ENCODE data around the gene CPNE2. TPM values are rescaled to one million over a fixed set of nuclear protein-coding genes. Genes with fewer than 3 reads are reported as not detected.

CPNE2 gene
- total and polyA plus RNA-seq, 8 donors, result 8.7 to 55.4 (median 26.1) TPM

DNA sequence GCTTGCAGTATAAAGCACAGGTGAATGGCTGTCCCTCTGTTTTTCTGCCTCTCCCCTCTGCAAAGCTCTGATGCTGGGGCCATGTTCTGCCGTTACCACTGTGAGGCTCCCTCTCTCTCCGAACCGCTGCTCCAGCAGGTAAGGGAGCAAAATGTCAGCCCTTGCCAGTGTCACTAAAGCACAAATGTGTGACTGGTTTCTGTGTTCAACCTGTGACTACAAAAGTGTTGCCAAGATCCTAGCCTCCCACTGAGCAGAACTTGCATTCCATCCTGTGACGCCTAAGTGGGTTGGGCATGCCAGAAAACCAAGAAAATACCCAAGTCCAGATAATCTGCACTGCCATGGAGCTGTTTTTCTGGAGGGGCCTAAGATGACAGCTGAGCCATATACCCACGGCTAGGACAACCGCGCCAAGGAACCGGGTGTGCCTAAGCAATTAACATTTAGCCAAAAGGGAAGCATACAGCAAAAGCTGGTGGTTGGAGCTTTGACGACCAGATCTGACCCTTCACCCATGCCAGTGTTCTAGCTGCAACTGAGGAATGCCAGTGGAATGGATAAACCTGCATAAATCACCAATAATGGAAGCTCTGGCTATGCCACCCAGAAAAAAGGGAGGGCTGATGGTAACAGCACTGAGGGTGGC, 58.4 kb downstream of the CPNE2 start:
- Histone ChIP-seq H3K4me3 (no peak overlapping the region), H3K36me3 (peaks cover 23 to 57% (median 54%) of the 10 kb centered on the region in 4 donors), H3K27ac (no peak overlapping the region), H3K4me1 (peaks cover 5 to 24% (median 12%) of the 10 kb centered on the region in 4 donors), H3K9me3 (no peaks in the 10 kb centered on the region), H3K27me3 (no peaks in the 10 kb centered on the region)
- DNase-seq, result peak in 1 of 2 donors; percentile 18
- intact Hi-C loops (cut with DNase I; ENCODE audit: low total_unique reads), result no loop called here
- no peak for TF ChIP-seq POLR2AphosphoS5 (IDR thresholded peaks at IDR 0.05)
- TF ChIP-seq EP300 (IDR thresholded peaks at IDR 0.05), result no peak
- no peak for TF ChIP-seq POLR2A (IDR thresholded peaks at IDR 0.05)
- TF ChIP-seq CTCF (IDR thresholded peaks at IDR 0.05), result no peak
- WGBS, 5 donors, result 71 to 85% (median 79%) methylated on average over 9 of the region's 9 CpGs

DNA sequence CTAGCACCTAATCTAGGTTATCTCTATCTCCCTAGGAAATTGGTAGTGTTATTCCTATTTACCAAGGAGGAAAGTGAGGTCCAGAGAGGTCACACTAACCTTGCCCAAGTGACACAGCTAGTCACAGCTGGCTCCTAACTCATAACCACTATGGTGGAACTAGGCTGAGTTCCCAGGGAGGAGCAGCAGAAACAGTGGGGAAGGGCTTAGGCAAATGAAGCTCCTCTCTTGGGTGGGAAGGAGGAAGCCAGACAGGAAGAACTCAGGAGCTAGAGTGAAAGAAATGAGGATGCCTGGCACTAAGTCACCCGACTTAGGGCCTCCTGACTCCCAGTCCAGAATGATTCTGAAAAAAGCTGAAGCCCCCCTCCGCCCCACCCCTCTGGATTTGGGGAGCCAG, 59.0 kb downstream of the CPNE2 start:
- 73 to 94% (median 85%) methylated on average over 2 of the region's 2 CpGs for WGBS, 5 donors

GRCh38 chr16:57152096-57153093, 60.0 kb downstream of the CPNE2 start:
- H3K27ac ChIP-seq, result no peak overlapping the region
- no peak overlapping the region for H3K4me3 ChIP-seq
- intact Hi-C loops (cut with DNase I; ENCODE audit: low total_unique reads), result no loop called here
- TF ChIP-seq EP300 (IDR thresholded peaks at IDR 0.05) (no peak), POLR2AphosphoS5 (IDR thresholded peaks at IDR 0.05) (no peak), POLR2A (IDR thresholded peaks at IDR 0.05) (no peak), CTCF (IDR thresholded peaks at IDR 0.05) (no peak)
- no peak for DNase-seq
- H3K9me3 ChIP-seq, result no peaks in the 10 kb centered on the region
- WGBS, 5 donors, result 80 to 93% (median 87%) methylated on average over 4 of the region's 4 CpGs
- H3K36me3 ChIP-seq, result peaks cover 23 to 70% (median 67%) of the 10 kb centered on the region in 4 donors
- H3K4me1 ChIP-seq, result peaks cover 2 to 24% (median 6%) of the 10 kb centered on the region in 4 donors
- no peaks in the 10 kb centered on the region for H3K27me3 ChIP-seq

More for the DNA sequence above, 59.0 kb downstream of the CPNE2 start:
- Histone ChIP-seq H3K27me3 (no peaks in the 10 kb centered on the region), H3K9me3 (no peaks in the 10 kb centered on the region), H3K4me1 (peaks cover 5 to 25% (median 11%) of the 10 kb centered on the region in 4 donors), H3K27ac (no peak overlapping the region), H3K36me3 (peaks cover 23 to 63% (median 60%) of the 10 kb centered on the region in 4 donors), H3K4me3 (no peak overlapping the region)
- TF ChIP-seq EP300 (IDR thresholded peaks at IDR 0.05) (no peak), POLR2AphosphoS5 (IDR thresholded peaks at IDR 0.05) (no peak), CTCF (IDR thresholded peaks at IDR 0.05) (no peak), POLR2A (IDR thresholded peaks at IDR 0.05) (no peak)
- intact Hi-C loops (cut with DNase I; ENCODE audit: low total_unique reads), result no loop called here
- peak in 1 of 2 donors; percentile 9 for DNase-seq

- Histone ChIP-seq H3K4me3 (no peak overlapping the region), H3K9me3 (no peaks in the 10 kb centered on the region), H3K4me1 (peaks cover 0 to 13% (median 0%) of the 10 kb centered on the region in 4 donors), H3K27ac (no peak overlapping the region), H3K27me3 (no peaks in the 10 kb centered on the region), H3K36me3 (peaks cover 23 to 83% (median 81%) of the 10 kb centered on the region in 4 donors)
- intact Hi-C loops (cut with DNase I; ENCODE audit: low total_unique reads), result no loop called here
- TF ChIP-seq POLR2AphosphoS5 (IDR thresholded peaks at IDR 0.05) (no peak), EP300 (IDR thresholded peaks at IDR 0.05) (no peak), CTCF (IDR thresholded peaks at IDR 0.05) (no peak), POLR2A (IDR thresholded peaks at IDR 0.05) (no peak)
- no peak for DNase-seq
- WGBS, 5 donors, result 84 to 91% (median 87%) methylated on average over 6 of the region's 6 CpGs
Measured at GRCh38 chr16:57153841-57154240, 61.5 kb downstream of the CPNE2 start.
